GM23338 (cell line): ENCODE results near the gene ALPL. TPM values are rescaled to one million over a fixed set of nuclear protein-coding genes. Genes with fewer than 3 reads are reported as not detected.

Experiments
- ATAC-seq: fragments of 200-7000 bp; cut with Tn5 transposase; 3 replicates; pipeline ENCODE4 v1.9.1; 2020
- DNase-seq: peaks from one replicate; pipeline ENCODE4 v3.0.0-alpha.2; 2015; ENCODE audit warnings: low spot score
- H2AFZ ChIP-seq: fragments of 200-600 bp; sonication (generic); 2 replicates; pipeline ENCODE4 v1.8.0; 2016; ENCODE audit warnings: antibody characterized with exemption, mild to moderate bottlenecking, moderate library complexity
- H3F3A ChIP-seq: fragments of 200-600 bp; sonication (generic); replicated peaks from 2 replicates; pipeline ENCODE4 v1.8.0; 2017; ENCODE audit warnings: antibody characterized with exemption, mixed run types, low read depth
- H3K27ac ChIP-seq: fragments of 200-600 bp; sonication (generic); 2 replicates; pipeline ENCODE4 v1.6.1; 2016; ENCODE audit warnings: low read depth
- H3K27me3 ChIP-seq: fragments of 200-600 bp; sonication (generic); 2 replicates; pipeline ENCODE4 v1.8.0; 2016; ENCODE audit warnings: mild to moderate bottlenecking, mixed run types, moderate library complexity; ENCODE audit not compliant: insufficient read depth
- H3K36me3 ChIP-seq: fragments of 200-600 bp; sonication (generic); 2 replicates; pipeline ENCODE4 v1.8.0; 2016; ENCODE audit warnings: mild to moderate bottlenecking; ENCODE audit not compliant: insufficient read depth
- H3K4me1 ChIP-seq: fragments of 200-600 bp; sonication (generic); 2 replicates; pipeline ENCODE4 v1.8.0; 2016; ENCODE audit warnings: mild to moderate bottlenecking, moderate library complexity; ENCODE audit not compliant: insufficient read depth
- H3K4me2 ChIP-seq: fragments of 200-600 bp; sonication (generic); 2 replicates; pipeline ENCODE4 v1.7.1; 2017; ENCODE audit warnings: mixed run types
- H3K4me3 ChIP-seq: fragments of 200-600 bp; sonication (generic); 2 replicates; pipeline ENCODE4 v1.6.1; 2016; ENCODE audit warnings: mixed run types
- H3K79me2 ChIP-seq: fragments of 200-600 bp; sonication (generic); replicated peaks from 2 replicates; pipeline ENCODE4 v1.8.0; 2017; ENCODE audit warnings: mild to moderate bottlenecking; ENCODE audit not compliant: insufficient read depth
- H3K9me2 ChIP-seq: fragments of 200-600 bp; sonication (generic); 2 replicates; pipeline ENCODE4 v1.8.0; 2017; ENCODE audit not compliant: insufficient read depth
- H4K20me1 ChIP-seq: fragments of 200-600 bp; sonication (generic); replicated peaks from 2 replicates; pipeline ENCODE4 v1.8.0; 2017; ENCODE audit warnings: mild to moderate bottlenecking; ENCODE audit not compliant: insufficient read depth
- H3K27ac Mint-ChIP-seq: 2 replicates; pipeline ENCODE4 v1.8.0; 2020; ENCODE audit warnings: inconsistent platforms, mild to moderate bottlenecking, moderate library complexity, mixed read lengths
- H3K27me3 Mint-ChIP-seq: 3 replicates; pipeline ENCODE4 v1.8.0; 2022; ENCODE audit warnings: low read depth, mild to moderate bottlenecking, moderate library complexity, mixed read lengths, inconsistent platforms; ENCODE audit not compliant: insufficient read depth, poor library complexity
- H3K36me3 Mint-ChIP-seq: 3 replicates; pipeline ENCODE4 v1.8.0; 2021; ENCODE audit warnings: low read depth, mild to moderate bottlenecking, inconsistent platforms, moderate library complexity, mixed read lengths
- H3K4me1 Mint-ChIP-seq: 3 replicates; pipeline ENCODE4 v1.8.0; 2020; ENCODE audit warnings: mild to moderate bottlenecking, inconsistent platforms, mixed read lengths
- H3K4me3 Mint-ChIP-seq: 3 replicates; pipeline ENCODE4 v1.8.0; 2021; ENCODE audit warnings: moderate library complexity, mild to moderate bottlenecking, inconsistent platforms, mixed read lengths
- H3K9me3 Mint-ChIP-seq: 3 replicates; pipeline ENCODE4 v1.8.0; 2020; ENCODE audit warnings: moderate library complexity, mild to moderate bottlenecking, inconsistent platforms, mixed read lengths
- CREB1 ChIP-seq: fragments of 250-450 bp; sonication (Bioruptor Pico); IDR thresholded peaks from 2 replicates; pipeline ENCODE4 v1.5.0; 2020; ENCODE audit warnings: low read depth, mild to moderate bottlenecking, moderate library complexity
- EZH2 ChIP-seq: fragments of 200-600 bp; sonication (generic); IDR thresholded peaks from one replicate; pipeline ENCODE4 v1.8.0; 2017; ENCODE audit warnings: antibody characterized with exemption, mild to moderate bottlenecking, low read depth; ENCODE audit not compliant: unreplicated experiment
- EZH2phosphoT487 ChIP-seq: fragments of 200-600 bp; sonication (generic); IDR thresholded peaks from one replicate; pipeline ENCODE4 v1.8.1; 2018; ENCODE audit warnings: antibody characterized with exemption; ENCODE audit not compliant: unreplicated experiment
- JUNB ChIP-seq: IDR thresholded peaks from one replicate; pipeline ENCODE4 v1.6.1; 2016; ENCODE audit warnings: antibody characterized with exemption; ENCODE audit not compliant: unreplicated experiment
- NANOG ChIP-seq: IDR thresholded peaks from 2 replicates; pipeline ENCODE4 v1.6.1; 2016; ENCODE audit warnings: antibody characterized with exemption, borderline replicate concordance
- POLR2AphosphoS5 ChIP-seq: IDR thresholded peaks from 2 replicates; pipeline ENCODE4 v1.6.1; 2016; ENCODE audit warnings: antibody characterized with exemption, low read depth
- REST ChIP-seq: IDR thresholded peaks from one replicate; pipeline ENCODE4 v1.6.1; 2018; ENCODE audit warnings: antibody characterized with exemption; ENCODE audit not compliant: unreplicated experiment
- STAT1 ChIP-seq: IDR thresholded peaks from one replicate; pipeline ENCODE4 v1.6.1; 2016; ENCODE audit warnings: antibody characterized with exemption; ENCODE audit not compliant: unreplicated experiment
- ZNF114 ChIP-seq: fragments of 250-450 bp; sonication (Bioruptor Pico); IDR thresholded peaks from 2 replicates; pipeline ENCODE4 v1.5.0; 2020; ENCODE audit warnings: mild to moderate bottlenecking, moderate library complexity
- ZNF331 ChIP-seq: fragments of 250-450 bp; sonication (Bioruptor Pico); IDR thresholded peaks from 2 replicates; pipeline ENCODE4 v1.5.0; 2020; ENCODE audit warnings: low read depth, mild to moderate bottlenecking, moderate library complexity
- ZNF462 ChIP-seq: fragments of 250-450 bp; sonication (Bioruptor Pico); IDR thresholded peaks from 2 replicates; pipeline ENCODE4 v1.5.0; 2020; ENCODE audit warnings: mild to moderate bottlenecking, moderate library complexity
- polyA plus RNA-seq: library from polyadenylated mRNA; unstranded; fragments of >200 nt; fragmentation: Nextera tagmentation; extraction: Ambion mirVana; gene quantifications from 2 replicates; pipeline ENCODE4 v1.2.1, GENCODE V29; 2016
- total RNA-seq: library from RNA; depleted of rRNA; stranded (reverse); fragments of >200 nt; shearing (Covaris generic); gene quantifications from 2 replicates; pipeline ENCODE4 v1.2.3, GENCODE V29; 2014
- TF ChIP-seq, protein P1 (sequence below), 2 experiments: fragments of 200-600 bp in 1 of 2; sonication (generic) in 1 of 2; conservative IDR thresholded peaks; 2 replicates each; pipeline versions ENCODE4 v1.5.1 to v1.6.1; 2016 to 2017; ENCODE audit warnings: antibody characterized with exemption in 2 of 2, low read depth in 2 of 2, mild to moderate bottlenecking in 2 of 2, moderate library complexity in 1 of 2
- TF ChIP-seq, protein P2 (sequence below): IDR thresholded peaks from 2 replicates; pipeline ENCODE4 v1.6.1; 2016; ENCODE audit warnings: antibody characterized with exemption

Gene ALPL
- total and polyA plus RNA-seq, 2 experiments from 2014 or later: 116 to 187 TPM

- H3K9me2 ChIP-seq: no peaks in the 10 kb centered on the region
- no peaks in the 10 kb centered on the region for H3F3A ChIP-seq
- H3K36me3 ChIP-seq: no peaks in the 10 kb centered on the region
- peaks cover 10% of the 10 kb centered on the region for H3K27me3 Mint-ChIP-seq
- H3K4me3 ChIP-seq: no peak overlapping the region
- no peak overlapping the region for H3K27ac Mint-ChIP-seq
- H3K4me3 Mint-ChIP-seq: no peak overlapping the region
- H3K79me2 ChIP-seq: no peaks in the 10 kb centered on the region
- DNase-seq: no peak
- H3K27ac ChIP-seq: no peak overlapping the region
- H3K4me1 Mint-ChIP-seq: peaks cover 2% of the 10 kb centered on the region
- no peaks in the 10 kb centered on the region; the same call in 2 of the 3 replicates for H3K9me3 Mint-ChIP-seq
- H3K4me2 ChIP-seq: no peak overlapping the region
- TF ChIP-seq, protein P1, sequence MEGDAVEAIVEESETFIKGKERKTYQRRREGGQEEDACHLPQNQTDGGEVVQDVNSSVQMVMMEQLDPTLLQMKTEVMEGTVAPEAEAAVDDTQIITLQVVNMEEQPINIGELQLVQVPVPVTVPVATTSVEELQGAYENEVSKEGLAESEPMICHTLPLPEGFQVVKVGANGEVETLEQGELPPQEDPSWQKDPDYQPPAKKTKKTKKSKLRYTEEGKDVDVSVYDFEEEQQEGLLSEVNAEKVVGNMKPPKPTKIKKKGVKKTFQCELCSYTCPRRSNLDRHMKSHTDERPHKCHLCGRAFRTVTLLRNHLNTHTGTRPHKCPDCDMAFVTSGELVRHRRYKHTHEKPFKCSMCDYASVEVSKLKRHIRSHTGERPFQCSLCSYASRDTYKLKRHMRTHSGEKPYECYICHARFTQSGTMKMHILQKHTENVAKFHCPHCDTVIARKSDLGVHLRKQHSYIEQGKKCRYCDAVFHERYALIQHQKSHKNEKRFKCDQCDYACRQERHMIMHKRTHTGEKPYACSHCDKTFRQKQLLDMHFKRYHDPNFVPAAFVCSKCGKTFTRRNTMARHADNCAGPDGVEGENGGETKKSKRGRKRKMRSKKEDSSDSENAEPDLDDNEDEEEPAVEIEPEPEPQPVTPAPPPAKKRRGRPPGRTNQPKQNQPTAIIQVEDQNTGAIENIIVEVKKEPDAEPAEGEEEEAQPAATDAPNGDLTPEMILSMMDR (conservative IDR thresholded peaks at IDR 0.05; ENCODE audit: low read depth in 2 of 2): no peak
- TF ChIP-seq ZNF462 (CRISPR knock-in tag) (no peak), STAT1 (no peak), NANOG (no peak), ZNF114 (CRISPR knock-in tag) (no peak), CREB1 (CRISPR knock-in tag) (no peak), POLR2AphosphoS5 (no peak), EZH2 (no peak), REST (no peak), JUNB (no peak), EZH2phosphoT487 (no peak), ZNF331 (CRISPR knock-in tag) (no peak)
- TF ChIP-seq, protein P2, sequence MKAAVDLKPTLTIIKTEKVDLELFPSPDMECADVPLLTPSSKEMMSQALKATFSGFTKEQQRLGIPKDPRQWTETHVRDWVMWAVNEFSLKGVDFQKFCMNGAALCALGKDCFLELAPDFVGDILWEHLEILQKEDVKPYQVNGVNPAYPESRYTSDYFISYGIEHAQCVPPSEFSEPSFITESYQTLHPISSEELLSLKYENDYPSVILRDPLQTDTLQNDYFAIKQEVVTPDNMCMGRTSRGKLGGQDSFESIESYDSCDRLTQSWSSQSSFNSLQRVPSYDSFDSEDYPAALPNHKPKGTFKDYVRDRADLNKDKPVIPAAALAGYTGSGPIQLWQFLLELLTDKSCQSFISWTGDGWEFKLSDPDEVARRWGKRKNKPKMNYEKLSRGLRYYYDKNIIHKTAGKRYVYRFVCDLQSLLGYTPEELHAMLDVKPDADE: no peak
- H3K36me3 Mint-ChIP-seq: peaks cover 27% of the 10 kb centered on the region
- 0 out of 2 replicates have a peak, but pooled peaks cover 3% of the 10 kb centered on the region for H4K20me1 ChIP-seq
- no peaks in the 10 kb centered on the region for H3K4me1 ChIP-seq
- no peak for ATAC-seq
- no peak overlapping the region for H2AFZ ChIP-seq
- H3K27me3 ChIP-seq: no peaks in the 10 kb centered on the region
Observed at GRCh38 chr1:21568809-21569385, 59.7 kb downstream of the ALPL start.
